ENCODE results near the gene ADGRG6.
"Not testable (repeated sequence)": the region's sequence is repeated elsewhere in the genome, so short reads cannot be mapped to it uniquely, and the experiment has no call there.

The ADGRG6 gene

GRCh38 chr6:142421285-142422117 lies 119.7 kb downstream of the ADGRG6 start:
- Mint-ChIP-seq H3K9me3 (peaks cover 8% of the 10 kb centered on the region), H3K27ac (no peak overlapping the region)

GRCh38 chr6:142426444-142427132 lies 124.8 kb downstream of the ADGRG6 start:
- H3K4me3 Mint-ChIP-seq; H3K27ac Mint-ChIP-seq; H3K27me3 Mint-ChIP-seq (ENCODE audit: low read depth); H3K4me1 Mint-ChIP-seq (ENCODE audit: low read depth); H3K36me3 Mint-ChIP-seq (ENCODE audit: low read depth): not testable (repeated sequence)
- H3K9me3 Mint-ChIP-seq, result peaks cover 14% of the 10 kb centered on the region

More at GRCh38 chr6:142421285-142422117, 119.7 kb downstream of the ADGRG6 start:
- no peaks in the 10 kb centered on the region for H3K36me3 Mint-ChIP-seq (ENCODE audit: low read depth)
- H3K27me3 Mint-ChIP-seq (ENCODE audit: low read depth), result peaks cover 7% of the 10 kb centered on the region
- no peak overlapping the region for H3K4me3 Mint-ChIP-seq
- H3K4me1 Mint-ChIP-seq (ENCODE audit: low read depth), result no peaks in the 10 kb centered on the region

DNA sequence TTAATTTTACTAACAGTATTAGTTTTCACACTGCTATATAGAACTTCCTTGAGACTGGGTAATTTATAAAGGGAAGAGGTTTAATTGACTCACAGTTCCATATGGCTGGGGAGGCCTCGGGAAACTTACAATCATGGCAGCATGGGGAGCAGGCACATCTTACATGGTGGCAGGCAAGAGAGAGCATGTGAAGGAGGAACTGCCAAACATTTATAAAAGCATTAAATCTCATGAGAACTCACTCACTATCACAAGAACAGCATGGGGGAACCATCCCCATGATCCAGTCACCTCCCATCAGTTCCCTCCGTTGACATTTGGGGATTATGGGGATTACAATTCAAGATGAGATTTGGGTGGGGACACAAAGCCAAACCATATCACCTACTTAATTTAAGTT lies 126.7 kb downstream of the ADGRG6 start:
- not testable (repeated sequence) for H3K27me3 Mint-ChIP-seq (ENCODE audit: low read depth); H3K4me3 Mint-ChIP-seq; H3K36me3 Mint-ChIP-seq (ENCODE audit: low read depth); H3K4me1 Mint-ChIP-seq (ENCODE audit: low read depth); H3K27ac Mint-ChIP-seq
- peaks cover 14% of the 10 kb centered on the region for H3K9me3 Mint-ChIP-seq

- H3K27ac Mint-ChIP-seq, result no peak overlapping the region
- H3K4me1 Mint-ChIP-seq (ENCODE audit: low read depth), result no peaks in the 10 kb centered on the region
- H3K4me3 Mint-ChIP-seq, result no peak overlapping the region
- no peaks in the 10 kb centered on the region for H3K36me3 Mint-ChIP-seq (ENCODE audit: low read depth)
- peaks cover 14% of the 10 kb centered on the region for H3K9me3 Mint-ChIP-seq
- no peaks in the 10 kb centered on the region for H3K27me3 Mint-ChIP-seq (ENCODE audit: low read depth)
These were observed 127.4 kb downstream of the ADGRG6 start for GRCh38 chr6:142429195-142429594.

- Mint-ChIP-seq H3K4me1 (ENCODE audit: low read depth) (no peaks in the 10 kb centered on the region), H3K9me3 (no peaks in the 10 kb centered on the region), H3K27me3 (ENCODE audit: low read depth) (peaks cover 7% of the 10 kb centered on the region)
These were observed 131.6 kb downstream of the ADGRG6 start for GRCh38 chr6:142433419-142433818.

DNA sequence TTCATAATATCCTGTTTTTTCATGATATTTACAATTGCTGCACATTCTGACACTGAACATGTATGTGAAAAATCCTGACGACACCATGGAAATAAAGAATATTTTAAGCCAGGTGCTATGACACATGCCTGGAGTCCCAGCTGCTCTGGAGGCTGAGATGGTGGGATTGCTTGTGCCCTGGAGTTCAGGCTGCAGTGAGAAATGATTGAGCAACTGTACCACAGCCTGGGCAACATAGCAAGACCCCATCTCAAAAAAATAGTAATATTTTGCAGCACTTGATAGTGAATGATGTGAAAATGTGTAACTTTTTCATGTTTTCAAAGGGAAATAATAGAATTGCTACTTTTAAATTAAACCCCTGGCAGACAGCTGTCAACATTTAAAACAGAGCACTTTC lies 137.1 kb downstream of the ADGRG6 start:
- Mint-ChIP-seq H3K9me3 (no peaks in the 10 kb centered on the region), H3K27me3 (ENCODE audit: low read depth) (peaks cover 10% of the 10 kb centered on the region), H3K4me1 (ENCODE audit: low read depth) (no peaks in the 10 kb centered on the region), H3K4me3 (no peak overlapping the region), H3K36me3 (ENCODE audit: low read depth) (no peaks in the 10 kb centered on the region), H3K27ac (no peak overlapping the region)

More at GRCh38 chr6:142433419-142433818, 131.6 kb downstream of the ADGRG6 start:
- Mint-ChIP-seq H3K4me3 (no peak overlapping the region), H3K27ac (no peak overlapping the region), H3K36me3 (ENCODE audit: low read depth) (no peaks in the 10 kb centered on the region)

- Mint-ChIP-seq H3K27ac (no peak overlapping the region), H3K27me3 (ENCODE audit: low read depth) (peaks cover 9% of the 10 kb centered on the region), H3K36me3 (ENCODE audit: low read depth) (no peaks in the 10 kb centered on the region), H3K4me3 (no peak overlapping the region), H3K4me1 (ENCODE audit: low read depth) (no peaks in the 10 kb centered on the region), H3K9me3 (no peaks in the 10 kb centered on the region)
These were observed 138.9 kb downstream of the ADGRG6 start for GRCh38 chr6:142440600-142441293.

GRCh38 chr6:142441716-142442115 lies 139.9 kb downstream of the ADGRG6 start:
- Mint-ChIP-seq H3K27ac (no peak overlapping the region), H3K36me3 (ENCODE audit: low read depth) (no peaks in the 10 kb centered on the region), H3K27me3 (ENCODE audit: low read depth) (peaks cover 9% of the 10 kb centered on the region), H3K9me3 (no peaks in the 10 kb centered on the region), H3K4me3 (no peak overlapping the region), H3K4me1 (ENCODE audit: low read depth) (no peaks in the 10 kb centered on the region)

GRCh38 chr6:142443102-142443501 lies 141.3 kb downstream of the ADGRG6 start:
- H3K4me1 Mint-ChIP-seq (ENCODE audit: low read depth), result no peaks in the 10 kb centered on the region

DNA sequence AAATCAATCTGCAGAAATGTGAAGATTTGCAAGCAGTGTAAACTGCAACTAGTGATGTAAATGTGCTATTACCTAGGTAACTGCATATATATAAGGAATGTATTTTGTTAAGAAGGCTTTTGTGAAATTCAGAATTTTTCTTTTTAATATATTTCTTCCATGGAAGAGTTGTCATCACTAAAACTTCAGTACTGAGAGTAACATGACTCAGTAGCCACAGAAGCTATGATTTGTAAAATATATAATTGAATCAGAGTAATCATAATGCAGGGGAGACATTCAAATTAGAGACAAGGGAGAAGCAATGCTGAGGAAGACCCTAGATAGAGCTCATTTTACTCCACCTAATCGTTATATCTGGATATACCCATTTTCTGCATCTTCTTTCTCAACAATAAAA lies 141.7 kb downstream of the ADGRG6 start:
- Mint-ChIP-seq H3K9me3 (no peaks in the 10 kb centered on the region), H3K27ac (no peak overlapping the region), H3K4me3 (no peak overlapping the region), H3K27me3 (ENCODE audit: low read depth) (peaks cover 13% of the 10 kb centered on the region), H3K36me3 (ENCODE audit: low read depth) (no peaks in the 10 kb centered on the region), H3K4me1 (ENCODE audit: low read depth) (no peaks in the 10 kb centered on the region)

More at GRCh38 chr6:142443102-142443501, 141.3 kb downstream of the ADGRG6 start:
- H3K27ac Mint-ChIP-seq, result no peak overlapping the region
- no peak overlapping the region for H3K4me3 Mint-ChIP-seq
- H3K27me3 Mint-ChIP-seq (ENCODE audit: low read depth), result peaks cover 13% of the 10 kb centered on the region
- no peaks in the 10 kb centered on the region for H3K9me3 Mint-ChIP-seq
- no peaks in the 10 kb centered on the region for H3K36me3 Mint-ChIP-seq (ENCODE audit: low read depth)

DNA sequence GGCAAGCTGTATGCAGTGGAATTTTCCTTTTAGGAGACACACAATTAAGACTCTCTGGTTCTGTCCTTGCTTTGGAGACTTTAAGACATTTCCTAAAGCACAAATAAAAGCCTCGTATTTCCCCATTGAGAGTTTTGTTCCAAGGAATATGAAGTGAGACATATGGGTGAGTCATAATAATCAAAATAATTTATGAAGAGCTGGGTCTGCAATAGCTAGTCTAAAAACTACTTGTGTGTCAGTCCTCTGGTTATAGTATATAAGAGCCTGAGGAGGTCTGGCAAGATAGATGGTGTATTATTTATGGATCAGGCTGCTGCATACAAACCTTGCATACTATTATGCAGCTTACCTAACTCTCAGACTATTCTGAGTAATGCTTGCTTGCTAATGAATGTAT lies 142.6 kb downstream of the ADGRG6 start:
- Mint-ChIP-seq H3K9me3 (no peaks in the 10 kb centered on the region), H3K27ac (no peak overlapping the region), H3K4me3 (no peak overlapping the region), H3K36me3 (ENCODE audit: low read depth) (no peaks in the 10 kb centered on the region), H3K4me1 (ENCODE audit: low read depth) (no peaks in the 10 kb centered on the region), H3K27me3 (ENCODE audit: low read depth) (peaks cover 13% of the 10 kb centered on the region)

GRCh38 chr6:142444881-142445301 lies 143.1 kb downstream of the ADGRG6 start:
- H3K36me3 Mint-ChIP-seq (ENCODE audit: low read depth), result no peaks in the 10 kb centered on the region
- H3K9me3 Mint-ChIP-seq, result no peaks in the 10 kb centered on the region
- no peaks in the 10 kb centered on the region for H3K4me1 Mint-ChIP-seq (ENCODE audit: low read depth)
- H3K27ac Mint-ChIP-seq, result no peak overlapping the region
- peaks cover 13% of the 10 kb centered on the region for H3K27me3 Mint-ChIP-seq (ENCODE audit: low read depth)
- H3K4me3 Mint-ChIP-seq, result no peak overlapping the region

DNA sequence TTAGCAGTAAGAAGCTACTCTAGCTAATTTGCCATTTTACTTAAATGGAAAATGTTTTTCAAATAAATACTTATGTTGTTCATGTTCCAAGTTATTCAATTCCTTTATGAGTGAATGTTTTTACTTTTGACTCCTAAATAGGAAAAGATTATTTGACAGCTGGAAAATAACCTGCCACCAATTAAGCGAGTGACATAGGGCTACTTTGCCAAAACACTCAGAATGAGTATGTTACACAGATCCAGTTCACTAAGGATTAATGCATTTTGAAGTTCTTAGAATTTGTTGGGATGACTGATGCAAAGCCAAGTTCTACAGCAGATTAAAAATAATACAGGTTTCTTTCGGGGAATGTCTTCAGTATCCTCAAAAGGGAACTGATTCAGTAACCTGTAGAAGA lies 144.4 kb downstream of the ADGRG6 start:
- H3K27me3 Mint-ChIP-seq (ENCODE audit: low read depth), result peaks cover 10% of the 10 kb centered on the region
- H3K4me3 Mint-ChIP-seq, result no peak overlapping the region
- no peak overlapping the region for H3K27ac Mint-ChIP-seq
- no peaks in the 10 kb centered on the region for H3K4me1 Mint-ChIP-seq (ENCODE audit: low read depth)
- no peaks in the 10 kb centered on the region for H3K9me3 Mint-ChIP-seq
- no peaks in the 10 kb centered on the region for H3K36me3 Mint-ChIP-seq (ENCODE audit: low read depth)

GRCh38 chr6:142446576-142446975 lies 144.8 kb downstream of the ADGRG6 start:
- Mint-ChIP-seq H3K4me1 (ENCODE audit: low read depth) (no peaks in the 10 kb centered on the region), H3K9me3 (no peaks in the 10 kb centered on the region), H3K27me3 (ENCODE audit: low read depth) (peaks cover 9% of the 10 kb centered on the region), H3K36me3 (ENCODE audit: low read depth) (no peaks in the 10 kb centered on the region), H3K4me3 (no peak overlapping the region), H3K27ac (no peak overlapping the region)
